Fibroblast of pulmonary artery (primary cell): ENCODE measurements around the gene ATP10D.
A peak's percentile ranks its signal among the peaks of the same experiment; 100 is the strongest.

ENCODE experiments used
- DNase-seq: peaks from one replicate; pipeline ENCODE4 v3.0.0-alpha.2; 2010; ENCODE audit warnings: low read depth
- H3K4me3 ChIP-seq: replicated peaks from 2 replicates; pipeline ENCODE4 v1.5.1; 2011; ENCODE audit warnings: low read depth, mild to moderate bottlenecking, control low read depth, low read length, moderate library complexity
- CTCF ChIP-seq: IDR thresholded peaks from 2 replicates; pipeline ENCODE4 v1.5.1; 2011; ENCODE audit warnings: mild to moderate bottlenecking, control low read depth, low read length, inconsistent platforms; ENCODE audit errors: missing control alignments

ATP10D gene

GRCh38 chr4:47485047-47485692 lies at the start of gene ATP10D:
Gene ATP10D, plus strand, starts transcription at chr4:47485275. Its CDS starts 27,266 bp downstream, at chr4:47512541.
- peak; percentile 8 for TF ChIP-seq CTCF
- peak within 1 kb of the TSS; percentile 81 for H3K4me3 ChIP-seq
- DNase-seq, result peak; percentile 95

GRCh38 chr4:47442980-47443379 lies 42.1 kb upstream of the ATP10D start:
- no peak overlapping the region for H3K4me3 ChIP-seq
- no peak for TF ChIP-seq CTCF
- no peak for DNase-seq

GRCh38 chr4:47444031-47444430 lies 41.0 kb upstream of the ATP10D start:
- no peak overlapping the region for H3K4me3 ChIP-seq
- no peak for TF ChIP-seq CTCF
- no peak for DNase-seq

GRCh38 chr4:47451657-47452056 lies 33.4 kb upstream of the ATP10D start:
- no peak for DNase-seq
- H3K4me3 ChIP-seq, result no peak overlapping the region

GRCh38 chr4:47462799-47463234 lies 22.3 kb upstream of the ATP10D start:
- TF ChIP-seq CTCF, result no peak
- peak; percentile 8 for DNase-seq
- peak overlapping the region; percentile 79 for H3K4me3 ChIP-seq

More at GRCh38 chr4:47451657-47452056, 33.4 kb upstream of the ATP10D start:
- no peak for TF ChIP-seq CTCF

GRCh38 chr4:47463235-47463956 lies 21.7 kb upstream of the ATP10D start, which contains the start of gene COMMD8:
Gene COMMD8, minus strand, starts transcription at chr4:47463702. Its CDS starts 51 bp downstream, at chr4:47463651.
- peak; percentile 14 for TF ChIP-seq CTCF
- DNase-seq, result peak; percentile 97
- H3K4me3 ChIP-seq, result peak within 1 kb of the TSS; percentile 79
